Endodermal cell (in vitro differentiated cells): ENCODE measurements around the gene MAP6D1. TPM values are rescaled to one million over a fixed set of nuclear protein-coding genes. Genes with fewer than 3 reads are reported as not detected.
"Not testable (repeated sequence)": the region's sequence is repeated elsewhere in the genome, so short reads cannot be mapped to it uniquely, and the experiment has no call there.

ENCODE experiments used
- DNase-seq: peaks from one replicate; pipeline ENCODE4 v3.0.0-alpha.2; 2017
- H3K27ac ChIP-seq: 2 replicates; pipeline ENCODE4 v1.5.1; 2013; ENCODE audit warnings: mild to moderate bottlenecking, low read depth, low read length, moderate library complexity
- H3K27me3 ChIP-seq: 2 replicates; pipeline ENCODE4 v1.6.1; 2013; ENCODE audit warnings: mild to moderate bottlenecking, low read length, moderate library complexity; ENCODE audit not compliant: insufficient read depth, control insufficient read depth, poor library complexity, severe bottlenecking
- H3K36me3 ChIP-seq: 2 replicates; pipeline ENCODE4 v1.7.0; 2013; ENCODE audit warnings: mild to moderate bottlenecking, low read length, moderate library complexity; ENCODE audit not compliant: control insufficient read depth, insufficient read depth
- H3K4me1 ChIP-seq: one replicate; pipeline ENCODE4 v1.7.0; 2013; ENCODE audit warnings: low read length; ENCODE audit not compliant: control insufficient read depth, insufficient read depth
- H3K4me3 ChIP-seq: 2 replicates; pipeline ENCODE4 v1.5.1; 2013; ENCODE audit warnings: mild to moderate bottlenecking, low read length, moderate library complexity
- H3K9ac ChIP-seq: 2 replicates; pipeline ENCODE4 v1.6.1; 2013; ENCODE audit warnings: mild to moderate bottlenecking, low read length, moderate library complexity; ENCODE audit not compliant: poor library complexity, severe bottlenecking; ENCODE audit errors: extremely low read depth
- H3K9me3 ChIP-seq: 2 replicates; pipeline ENCODE4 v1.6.1; 2013; ENCODE audit warnings: mild to moderate bottlenecking, low read length, moderate library complexity; ENCODE audit not compliant: control insufficient read depth
- H3K27ac Mint-ChIP-seq: 2 replicates; pipeline ENCODE4 v1.8.0; 2020; ENCODE audit warnings: mixed read lengths
- H3K27me3 Mint-ChIP-seq: 2 replicates; pipeline ENCODE4 v1.8.0; 2021; ENCODE audit warnings: mild to moderate bottlenecking, mixed read lengths; ENCODE audit not compliant: insufficient read depth
- H3K36me3 Mint-ChIP-seq: 2 replicates; pipeline ENCODE4 v1.8.0; 2020; ENCODE audit warnings: low read depth, mixed read lengths
- H3K4me1 Mint-ChIP-seq: 2 replicates; pipeline ENCODE4 v1.8.0; 2020; ENCODE audit warnings: mixed read lengths
- H3K4me3 Mint-ChIP-seq: 2 replicates; pipeline ENCODE4 v1.8.0; 2020; ENCODE audit warnings: mild to moderate bottlenecking, moderate library complexity, mixed read lengths
- H3K9me3 Mint-ChIP-seq: 2 replicates; pipeline ENCODE4 v1.8.0; 2020; ENCODE audit warnings: mild to moderate bottlenecking, mixed read lengths
- CTCF ChIP-seq: fragments of 200-600 bp; sonication (generic); conservative IDR thresholded peaks from 2 replicates; pipeline ENCODE4 v1.5.0; 2021; ENCODE audit warnings: antibody characterized with exemption, mild to moderate bottlenecking
- WGBS, 2 experiments: methylation state at CpG; one replicate each; pipeline versions ENCODE4 v1.1.5 to v1.1.7; 2013; ENCODE audit warnings: missing lambda C conversion rate in 2 of 2, mixed read lengths in 1 of 2; ENCODE audit not compliant: insufficient coverage in 1 of 2, insufficient read length in 1 of 2; 5-methylcytosine and 5-hydroxymethylcytosine counted together
- total RNA-seq, 2 donors: library from RNA; stranded (reverse); fragmentation: NEBNext Ultra II Directional in 1 of 2; extraction: Animal tissue kit (Norgen Biotek cat#: 25700) in 1 of 2; gene quantifications; 2 replicates in 1 of 2; 3 replicates in 1 of 2; pipeline ENCODE4 v1.2.1, GENCODE V29; 2021

MAP6D1 gene
- total RNA-seq, 2 donors from 2014 or later, result 4.0 to 4.8 TPM

- Histone ChIP-seq H3K4me3 (no peak overlapping the region), H3K9me3 (peaks cover 19% of the 10 kb centered on the region), H3K27ac (no peak overlapping the region), H3K9ac (no peak overlapping the region), H3K27me3 (no peaks in the 10 kb centered on the region), H3K36me3 (peaks cover 89% of the 10 kb centered on the region), H3K4me1 (no peaks in the 10 kb centered on the region)
- Mint-ChIP-seq H3K4me1 (no peaks in the 10 kb centered on the region), H3K4me3 (no peak overlapping the region), H3K9me3 (peaks cover 5% of the 10 kb centered on the region), H3K36me3 (peaks cover 84% of the 10 kb centered on the region), H3K27ac (no peak overlapping the region), H3K27me3 (no peaks in the 10 kb centered on the region)
- 94 to 100% methylated on average over 4 of the region's 4 CpGs for WGBS, 2 experiments
- DNase-seq, result no peak
- TF ChIP-seq CTCF, result no peak
Observed at GRCh38 chr3:183777016-183777618, 48.3 kb downstream of the MAP6D1 start.

GRCh38 chr3:183776451-183776850 is 48.9 kb downstream of the MAP6D1 start:
- not testable (repeated sequence) for H3K4me1 ChIP-seq, H3K27me3 ChIP-seq, H3K4me3 ChIP-seq, H3K9me3 Mint-ChIP-seq, H3K27ac ChIP-seq, H3K4me1 Mint-ChIP-seq, H3K27me3 Mint-ChIP-seq, H3K27ac Mint-ChIP-seq, H3K4me3 Mint-ChIP-seq, H3K9ac ChIP-seq, DNase-seq
- peaks cover 81% of the 10 kb centered on the region for H3K36me3 Mint-ChIP-seq
- Histone ChIP-seq H3K9me3 (peaks cover 19% of the 10 kb centered on the region), H3K36me3 (peaks cover 88% of the 10 kb centered on the region)
- WGBS, 2 experiments, result 94 to 100% methylated on average over 5 of the region's 5 CpGs

GRCh38 chr3:183775781-183776180 is 49.6 kb downstream of the MAP6D1 start:
- peaks cover 19% of the 10 kb centered on the region for H3K9me3 ChIP-seq
- no peaks in the 10 kb centered on the region for H3K27me3 Mint-ChIP-seq
- no peak overlapping the region for H3K4me3 Mint-ChIP-seq
- no peak for TF ChIP-seq CTCF
- no peak overlapping the region for H3K27ac Mint-ChIP-seq
- H3K36me3 ChIP-seq, result peaks cover 83% of the 10 kb centered on the region
- no peak overlapping the region for H3K27ac ChIP-seq
- no peak for DNase-seq
- peaks cover 5% of the 10 kb centered on the region for H3K9me3 Mint-ChIP-seq
- H3K4me3 ChIP-seq, result no peak overlapping the region
- WGBS, 2 experiments, result 82 to 97% methylated on average over 1 to 5 of the region's 5 CpGs
- peaks cover 81% of the 10 kb centered on the region for H3K36me3 Mint-ChIP-seq
- H3K9ac ChIP-seq, result no peak overlapping the region
- H3K27me3 ChIP-seq, result no peaks in the 10 kb centered on the region
- no peaks in the 10 kb centered on the region for H3K4me1 Mint-ChIP-seq
- H3K4me1 ChIP-seq, result no peaks in the 10 kb centered on the region

DNA sequence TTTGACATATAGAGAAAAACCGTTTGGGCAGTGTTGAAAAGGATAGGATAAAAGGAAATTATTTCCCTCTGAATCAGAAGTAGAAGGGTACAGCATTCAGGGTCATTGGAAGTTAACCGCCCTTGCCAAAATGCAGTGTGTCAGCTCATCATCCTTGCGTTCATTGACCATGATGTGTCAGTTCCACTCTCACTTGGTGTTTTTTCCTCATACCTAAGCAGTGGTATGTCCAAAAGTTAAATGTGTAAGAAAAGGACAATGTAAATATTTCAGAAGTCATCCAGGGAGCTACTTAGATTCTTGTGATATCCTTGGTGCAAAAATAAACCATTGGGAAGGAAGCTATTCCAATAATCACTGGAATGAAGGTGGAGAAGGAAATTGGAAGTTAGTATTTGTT is 50.7 kb downstream of the MAP6D1 start:
- Mint-ChIP-seq H3K9me3 (peaks cover 5% of the 10 kb centered on the region), H3K4me1 (no peaks in the 10 kb centered on the region), H3K4me3 (no peak overlapping the region), H3K36me3 (peaks cover 75% of the 10 kb centered on the region), H3K27me3 (no peaks in the 10 kb centered on the region), H3K27ac (no peak overlapping the region)
- Histone ChIP-seq H3K27me3 (no peaks in the 10 kb centered on the region), H3K4me3 (no peak overlapping the region), H3K36me3 (peaks cover 79% of the 10 kb centered on the region), H3K4me1 (no peaks in the 10 kb centered on the region), H3K9ac (no peak overlapping the region), H3K27ac (no peak overlapping the region), H3K9me3 (peaks cover 19% of the 10 kb centered on the region)
- TF ChIP-seq CTCF, result no peak
- DNase-seq, result no peak
- WGBS, 2 experiments, result 89 to 91% methylated on average over 3 of the region's 3 CpGs
